A673 (cell line): ENCODE data around the gene GET4.

ENCODE experiments used
- EZH2 ChIP-seq: fragments of 200-600 bp; sonication (generic); IDR thresholded peaks from 2 replicates; pipeline ENCODE4 v1.6.1; 2017; ENCODE audit warnings: borderline replicate concordance, low read depth, mild to moderate bottlenecking, mixed read lengths, antibody characterized with exemption, low read length; ENCODE audit not compliant: poor library complexity, severe bottlenecking
- TF ChIP-seq, protein P1 (sequence below): fragments of 300-800, 200-600 bp; sonication (generic); conservative IDR thresholded peaks from 2 replicates; pipeline ENCODE4 v1.5.1; 2017; ENCODE audit warnings: low read depth, mild to moderate bottlenecking, antibody characterized with exemption, low read length, moderate library complexity, mixed read lengths

DNA sequence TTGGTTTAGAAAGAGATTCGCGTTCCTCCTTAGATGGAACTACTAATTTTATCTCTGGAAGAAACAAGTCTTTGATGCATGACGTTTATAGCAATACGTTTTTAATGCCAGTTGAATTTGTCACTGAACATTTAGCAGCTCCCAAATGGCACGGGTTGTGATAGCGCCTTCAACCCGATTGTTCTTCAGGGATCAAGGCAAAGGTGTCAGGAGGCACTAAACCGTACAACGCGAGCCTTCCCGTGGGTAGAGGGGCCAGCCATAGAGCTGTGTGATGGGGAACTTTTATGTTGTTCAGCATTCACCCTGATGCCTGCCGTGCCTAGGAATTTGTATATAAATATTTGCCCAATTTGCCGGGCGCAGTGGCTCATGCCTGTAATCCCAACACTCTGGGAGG lies 3.4 kb downstream of the GET4 start:
- TF ChIP-seq, protein P1, sequence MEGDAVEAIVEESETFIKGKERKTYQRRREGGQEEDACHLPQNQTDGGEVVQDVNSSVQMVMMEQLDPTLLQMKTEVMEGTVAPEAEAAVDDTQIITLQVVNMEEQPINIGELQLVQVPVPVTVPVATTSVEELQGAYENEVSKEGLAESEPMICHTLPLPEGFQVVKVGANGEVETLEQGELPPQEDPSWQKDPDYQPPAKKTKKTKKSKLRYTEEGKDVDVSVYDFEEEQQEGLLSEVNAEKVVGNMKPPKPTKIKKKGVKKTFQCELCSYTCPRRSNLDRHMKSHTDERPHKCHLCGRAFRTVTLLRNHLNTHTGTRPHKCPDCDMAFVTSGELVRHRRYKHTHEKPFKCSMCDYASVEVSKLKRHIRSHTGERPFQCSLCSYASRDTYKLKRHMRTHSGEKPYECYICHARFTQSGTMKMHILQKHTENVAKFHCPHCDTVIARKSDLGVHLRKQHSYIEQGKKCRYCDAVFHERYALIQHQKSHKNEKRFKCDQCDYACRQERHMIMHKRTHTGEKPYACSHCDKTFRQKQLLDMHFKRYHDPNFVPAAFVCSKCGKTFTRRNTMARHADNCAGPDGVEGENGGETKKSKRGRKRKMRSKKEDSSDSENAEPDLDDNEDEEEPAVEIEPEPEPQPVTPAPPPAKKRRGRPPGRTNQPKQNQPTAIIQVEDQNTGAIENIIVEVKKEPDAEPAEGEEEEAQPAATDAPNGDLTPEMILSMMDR = no peak
- no peak for TF ChIP-seq EZH2
